GM18498 (cell line): ENCODE measurements around the gene ZCCHC14.

Experiments
- ATAC-seq: cut with Tn5 transposase; IDR thresholded peaks from one replicate; pipeline ENCODE4 v1.9.1; 2021; ENCODE audit warnings: mild to moderate bottlenecking, moderate library complexity; ENCODE audit not compliant: unreplicated experiment

Gene ZCCHC14

GRCh38 chr16:87458424-87458915, 34.4 kb downstream of the ZCCHC14 start:
- ATAC-seq, result no peak

DNA sequence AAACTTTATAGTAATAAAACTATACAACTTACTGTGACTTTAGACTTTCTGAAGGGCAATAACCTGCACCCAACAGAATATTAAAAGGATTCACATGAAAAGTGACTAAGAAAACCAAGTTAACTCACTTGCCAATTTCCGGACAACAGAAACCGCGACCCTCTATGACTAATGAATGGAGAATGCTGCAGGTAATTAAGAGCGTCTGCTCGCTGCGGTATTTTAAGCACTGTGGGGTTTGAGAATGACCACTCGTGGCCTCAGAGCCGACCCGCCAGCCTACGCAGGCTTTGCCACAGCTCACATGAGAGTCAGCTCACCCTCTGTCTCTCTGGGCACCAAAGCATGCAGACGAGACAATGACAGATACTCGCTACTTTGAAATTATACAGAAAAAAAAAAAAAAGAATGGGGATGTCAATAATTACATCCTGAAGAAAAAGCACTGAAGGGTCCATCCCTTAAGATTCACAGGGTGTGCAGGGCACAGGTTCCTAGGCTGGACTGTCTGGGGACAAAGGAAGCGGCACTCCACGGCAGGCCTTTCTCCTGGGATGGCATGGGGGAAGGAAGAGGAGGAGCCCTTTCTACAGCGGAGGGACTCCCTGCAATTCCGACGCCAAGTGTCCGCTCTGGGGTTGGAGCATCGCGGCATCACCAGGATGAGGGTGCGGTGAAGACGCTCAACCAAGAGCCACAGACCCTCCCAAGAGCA, 35.0 kb downstream of the ZCCHC14 start:
- ATAC-seq, result no peak

DNA sequence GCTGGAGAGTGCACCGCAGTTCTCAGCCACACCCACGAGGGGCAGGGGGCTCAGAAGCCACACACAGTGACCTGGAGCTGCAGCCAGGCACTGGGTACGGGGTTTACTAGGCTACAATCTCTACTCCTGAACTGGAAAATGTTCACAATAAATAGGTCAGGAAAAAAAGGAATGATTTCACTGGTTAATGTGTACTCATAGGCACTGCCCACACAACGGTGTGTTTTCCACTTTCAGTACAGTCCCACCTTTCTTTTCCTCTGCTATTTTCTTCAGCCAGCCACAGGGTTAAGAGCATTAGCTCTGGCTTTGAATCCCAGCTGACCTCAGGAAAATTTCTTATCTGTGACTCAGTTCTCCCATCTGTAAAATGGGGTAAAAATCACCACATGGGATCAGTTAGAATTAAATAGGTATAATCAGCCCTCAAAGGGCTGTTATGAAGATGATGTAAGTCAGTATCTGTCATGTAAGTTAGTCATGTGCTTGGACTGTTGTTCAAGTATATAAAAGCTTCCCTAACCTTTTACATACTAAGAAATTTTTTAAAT, 35.7 kb downstream of the ZCCHC14 start:
- no peak for ATAC-seq

GRCh38 chr16:87454391-87454790, 38.4 kb downstream of the ZCCHC14 start:
- no peak for ATAC-seq

GRCh38 chr16:87453326-87453725, 39.5 kb downstream of the ZCCHC14 start:
- no peak for ATAC-seq

GRCh38 chr16:87451563-87452210, 41.1 kb downstream of the ZCCHC14 start:
- ATAC-seq, result no peak

GRCh38 chr16:87448866-87449265, 44.0 kb downstream of the ZCCHC14 start:
- no peak for ATAC-seq

DNA sequence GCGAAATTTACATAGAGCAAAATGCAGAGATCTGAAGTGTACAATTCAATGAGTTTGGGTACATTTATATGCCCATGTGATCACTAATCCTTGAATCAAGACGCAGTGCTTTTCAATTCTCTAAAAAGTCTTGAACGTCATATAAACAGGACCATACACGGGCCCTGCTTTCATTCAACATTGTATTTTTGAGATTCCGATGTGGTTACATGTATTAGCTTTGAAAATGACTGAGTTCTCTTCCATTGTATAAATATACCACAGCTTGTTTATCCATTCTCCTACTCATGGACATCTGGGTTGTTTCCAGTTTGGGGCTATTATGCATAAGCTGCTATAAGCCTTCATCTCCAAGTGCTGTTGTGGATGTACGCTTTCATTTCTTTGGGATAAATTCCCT, 45.5 kb downstream of the ZCCHC14 start:
- no peak for ATAC-seq

DNA sequence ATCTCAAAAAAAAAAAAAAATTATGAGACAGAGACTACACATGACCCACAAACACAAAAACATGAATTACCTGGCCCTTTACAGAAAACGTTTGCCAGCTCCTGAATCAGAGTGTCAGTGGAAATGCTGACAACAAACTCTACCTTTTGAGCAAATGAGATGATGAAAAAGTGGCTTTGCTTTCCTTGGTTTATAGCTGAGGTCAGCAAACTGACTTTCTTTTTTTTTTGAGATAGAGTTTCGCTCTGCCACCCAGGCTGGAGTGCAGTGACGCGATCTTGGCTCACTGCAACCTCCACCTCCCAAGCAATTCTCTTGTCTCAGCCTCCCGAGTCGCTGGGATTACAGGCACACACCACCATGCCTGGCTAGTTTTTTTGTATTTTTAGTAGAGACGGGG, 46.3 kb downstream of the ZCCHC14 start:
- no peak for ATAC-seq

DNA sequence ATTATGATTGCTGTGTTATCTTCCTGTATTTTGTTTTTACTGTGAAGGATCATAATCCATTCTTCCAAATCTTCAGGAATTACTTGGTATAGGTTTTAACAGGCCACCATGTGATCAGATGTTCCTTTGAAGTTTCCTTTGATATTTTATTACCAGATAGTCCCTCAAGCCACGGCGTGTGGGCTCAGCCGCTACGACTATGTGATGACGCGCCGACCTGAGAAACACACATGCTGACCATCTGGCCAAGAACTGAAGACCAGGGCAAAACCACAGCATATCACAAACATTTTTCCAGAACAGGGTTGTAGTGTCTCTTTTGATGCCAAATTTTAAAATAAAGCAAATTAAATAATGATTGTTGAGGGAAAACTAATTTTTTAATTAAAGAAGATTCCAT, 47.3 kb downstream of the ZCCHC14 start:
- no peak for ATAC-seq

DNA sequence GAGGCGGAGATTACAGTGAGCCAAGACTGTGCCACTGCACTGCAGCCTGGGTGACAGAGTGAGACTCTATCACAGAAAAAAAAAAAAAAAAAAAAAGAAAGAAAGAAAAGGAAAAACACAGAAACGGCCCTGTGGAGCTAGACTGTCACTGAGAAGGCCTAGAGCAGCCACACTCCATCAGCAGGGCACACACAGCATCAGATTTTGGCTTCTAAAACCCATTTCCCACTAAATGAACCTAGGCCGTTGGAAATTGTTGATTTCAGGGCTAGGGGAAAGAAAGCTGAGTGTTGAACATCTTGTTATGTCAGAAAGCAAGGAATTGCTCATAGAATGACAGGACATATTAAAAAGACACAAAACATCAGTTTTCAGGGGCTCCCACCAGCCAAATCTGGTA, 48.9 kb downstream of the ZCCHC14 start:
- no peak for ATAC-seq

DNA sequence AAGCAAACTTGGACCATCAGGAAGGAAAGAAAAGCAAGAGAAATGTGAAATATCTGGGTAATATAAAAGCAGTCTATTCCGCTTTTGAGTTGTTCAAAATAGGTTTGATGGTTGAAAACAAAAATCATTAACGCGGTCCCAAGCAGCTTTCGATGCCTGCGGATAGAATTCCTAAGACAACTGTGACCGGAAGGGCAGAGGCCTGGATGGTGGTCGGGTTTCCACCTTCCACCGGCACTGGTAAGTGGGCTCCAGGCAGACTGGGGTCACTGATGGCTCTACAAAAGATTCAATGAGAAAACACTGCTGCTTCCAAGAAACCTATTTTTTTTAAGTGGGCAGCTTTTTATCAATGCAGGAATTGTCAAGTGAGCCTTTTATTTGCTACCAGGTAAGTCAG, 49.8 kb downstream of the ZCCHC14 start:
- ATAC-seq, result no peak

GRCh38 chr16:87442581-87442966, 50.2 kb downstream of the ZCCHC14 start:
- ATAC-seq, result no peak

DNA sequence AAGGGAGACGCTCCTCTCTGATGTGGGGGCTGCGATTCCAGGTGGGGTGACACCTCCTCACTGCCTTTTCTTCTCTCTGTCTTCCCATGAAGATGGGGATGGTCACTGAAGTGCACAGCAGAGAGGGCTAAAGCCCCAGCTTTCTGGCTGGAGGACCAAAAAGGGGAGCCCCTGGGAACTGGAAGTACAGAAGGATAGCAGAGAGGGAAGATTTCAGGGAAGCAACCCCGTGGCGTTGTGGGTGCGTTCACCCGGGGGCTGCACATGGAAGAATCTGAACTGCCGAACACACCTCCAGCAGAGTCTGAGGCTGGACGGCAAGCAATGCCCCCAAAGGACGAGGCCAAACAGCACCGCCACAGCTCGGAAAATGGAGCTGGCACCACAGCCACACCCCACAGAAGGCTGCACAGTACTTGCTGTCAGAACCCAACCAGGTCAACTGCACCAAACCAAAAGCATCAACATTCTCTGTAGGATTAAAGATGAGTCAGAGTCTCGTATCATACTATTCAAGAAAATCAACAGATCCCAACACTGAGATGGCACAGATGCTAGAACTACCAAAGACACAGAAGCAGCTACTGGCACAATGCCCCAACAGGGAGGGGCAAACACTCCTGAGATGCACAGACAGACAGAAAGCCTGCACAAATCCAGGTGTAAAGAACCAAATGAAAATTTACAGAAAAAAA, 50.8 kb downstream of the ZCCHC14 start:
- no peak for ATAC-seq

DNA sequence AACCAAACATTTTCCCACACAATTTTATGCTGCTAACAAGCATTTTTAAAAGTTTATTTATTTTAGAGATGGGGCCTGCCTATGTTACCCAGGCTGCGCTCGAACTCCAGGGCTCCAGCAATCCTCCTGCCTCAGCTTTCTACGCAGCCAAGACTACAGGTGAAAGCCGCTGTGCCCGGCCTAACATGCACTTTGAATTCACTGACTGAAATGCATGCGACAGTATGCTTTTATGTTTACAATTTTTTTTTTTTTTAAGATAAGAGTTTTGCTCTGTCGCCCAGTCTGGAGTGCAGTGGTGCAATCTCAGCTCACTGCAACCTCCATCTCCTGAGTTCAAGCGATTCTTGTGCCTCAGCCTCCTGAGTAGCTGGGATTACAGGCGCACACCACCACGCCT, 52.9 kb downstream of the ZCCHC14 start:
- ATAC-seq, result no peak

GRCh38 chr16:87438611-87438985, 54.2 kb downstream of the ZCCHC14 start:
- no peak for ATAC-seq

- no peak for ATAC-seq
Measured at GRCh38 chr16:87437911-87438610, 54.8 kb downstream of the ZCCHC14 start.

- no peak for ATAC-seq
Measured at GRCh38 chr16:87437327-87437726, 55.5 kb downstream of the ZCCHC14 start.

DNA sequence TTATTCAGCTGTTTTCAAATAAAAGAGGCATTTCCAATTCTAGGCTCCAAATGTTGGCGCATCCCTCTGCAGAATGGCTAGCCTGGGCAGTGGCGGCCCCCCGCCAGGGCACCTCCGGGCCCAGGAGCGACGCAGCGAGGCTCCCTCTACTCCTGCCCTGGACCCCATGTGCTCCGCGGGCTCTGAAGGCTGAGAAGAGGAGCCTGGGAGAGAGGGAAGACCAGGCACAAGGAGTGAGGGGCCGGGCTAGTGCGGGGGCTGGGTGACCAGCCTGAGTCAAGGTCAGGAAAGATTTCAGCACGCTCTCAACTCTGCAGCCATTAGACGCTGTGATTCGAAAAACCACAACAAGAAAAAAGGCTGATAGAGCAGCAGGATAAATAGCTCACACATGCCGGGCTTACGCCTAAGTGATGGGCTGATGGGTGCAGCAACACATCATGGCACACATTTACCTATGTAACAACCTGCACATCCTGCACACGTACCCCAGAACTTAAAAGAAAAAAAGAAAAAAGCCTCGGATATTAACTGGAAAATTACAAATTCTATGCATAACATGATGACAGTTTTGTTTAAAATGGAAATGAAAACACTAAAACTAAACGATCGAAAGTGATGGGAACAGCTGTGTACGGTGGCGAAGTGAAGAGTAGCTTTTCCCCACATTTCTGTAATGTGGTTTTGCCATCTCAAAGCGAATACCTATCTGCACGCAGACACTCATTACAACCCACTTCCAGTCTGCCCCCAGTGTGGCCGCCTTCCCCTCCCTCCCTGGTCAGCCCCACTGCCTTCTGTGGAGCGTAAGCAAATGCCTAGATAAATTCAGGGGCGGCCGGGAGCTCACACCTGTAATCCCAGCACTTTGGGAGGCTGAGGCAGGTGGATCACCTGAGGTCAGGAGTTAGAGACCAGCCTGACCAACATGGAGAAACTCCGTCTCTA, 56.3 kb downstream of the ZCCHC14 start:
- no peak for ATAC-seq
